DMS 273 (cell line): ENCODE data around the gene CASP8AP2.
A peak's percentile ranks its signal among the peaks of the same experiment; 100 is the strongest.
"Not testable (repeated sequence)": the region's sequence is repeated elsewhere in the genome, so short reads cannot be mapped to it uniquely, and the experiment has no call there.

ENCODE experiments used
- DNase-seq: peaks from one replicate; lab custom pipeline; 2025; ENCODE audit not compliant: unreplicated experiment; lab: John Stamatoyannopoulos, UW

The CASP8AP2 gene

DNA sequence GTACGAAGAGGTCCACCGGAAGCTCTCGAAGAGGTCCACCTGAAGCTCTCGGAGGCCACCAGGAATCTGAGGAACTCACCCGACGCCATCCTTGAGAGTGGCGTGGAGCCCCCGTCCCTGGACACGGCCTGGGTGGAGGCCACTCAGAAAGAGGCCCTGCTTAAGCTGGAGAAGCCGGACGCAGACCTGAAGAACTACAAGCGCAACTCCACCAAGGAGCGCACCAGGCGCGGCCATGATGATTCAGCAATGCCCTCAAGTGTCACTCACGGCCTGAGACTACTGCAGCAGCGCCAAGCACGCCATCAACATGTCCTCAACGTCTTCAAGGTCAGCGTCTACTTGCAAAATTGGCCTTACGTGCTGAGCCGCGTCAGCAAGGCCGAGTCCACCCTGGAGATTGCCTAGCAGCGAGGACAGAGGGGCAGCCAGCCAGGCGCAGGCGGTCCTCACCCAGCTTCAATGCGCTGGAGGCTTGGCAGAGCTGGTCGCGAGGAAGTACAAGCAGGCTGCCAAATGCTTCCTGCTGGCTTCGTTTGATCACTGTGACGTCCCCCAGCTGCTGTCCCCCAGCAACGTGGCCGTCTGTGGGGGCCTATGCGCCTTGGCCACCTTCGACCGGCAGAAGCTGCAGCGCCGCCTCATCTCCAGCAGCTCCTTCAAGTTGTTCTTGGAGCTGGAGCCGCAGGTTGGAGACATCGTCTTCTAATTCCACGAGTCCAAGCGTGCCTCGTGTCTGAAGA lies 56.9 kb downstream of the CASP8AP2 start:
- DNase-seq = no peak

DNA sequence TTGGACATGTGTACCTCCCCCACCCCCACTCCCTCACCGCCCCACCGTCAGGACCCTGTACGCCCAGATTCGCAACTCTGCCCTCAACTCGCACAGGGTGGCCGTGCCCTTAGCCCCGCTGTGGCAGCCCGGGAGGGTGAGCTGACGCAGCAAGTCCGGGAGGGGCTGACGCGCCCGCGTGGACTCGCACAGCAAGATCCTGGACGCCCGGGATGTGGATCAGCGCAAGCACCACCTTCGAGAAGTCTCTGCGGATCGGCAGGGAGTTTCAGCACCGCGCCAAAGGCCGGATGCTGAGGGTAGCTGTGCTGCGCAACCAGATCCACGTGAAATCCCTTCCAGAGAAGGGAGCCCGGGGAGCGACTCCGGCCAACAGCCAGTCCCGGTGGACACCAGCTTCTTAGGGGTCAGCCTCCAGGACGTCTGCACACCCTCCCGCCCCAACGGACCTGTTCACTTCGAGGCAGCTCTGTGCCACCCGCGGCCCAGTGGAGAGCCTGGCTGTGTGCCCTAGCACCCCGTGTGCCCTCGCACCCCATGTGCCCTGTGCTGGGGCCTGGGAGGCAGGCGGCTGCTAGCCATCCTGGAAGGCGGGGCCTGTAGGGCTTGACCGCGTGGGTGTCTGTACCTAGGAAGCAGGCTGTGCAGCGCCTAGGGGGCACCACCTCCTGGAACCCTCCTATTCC lies 57.9 kb downstream of the CASP8AP2 start:
- DNase-seq = no peak

DNA sequence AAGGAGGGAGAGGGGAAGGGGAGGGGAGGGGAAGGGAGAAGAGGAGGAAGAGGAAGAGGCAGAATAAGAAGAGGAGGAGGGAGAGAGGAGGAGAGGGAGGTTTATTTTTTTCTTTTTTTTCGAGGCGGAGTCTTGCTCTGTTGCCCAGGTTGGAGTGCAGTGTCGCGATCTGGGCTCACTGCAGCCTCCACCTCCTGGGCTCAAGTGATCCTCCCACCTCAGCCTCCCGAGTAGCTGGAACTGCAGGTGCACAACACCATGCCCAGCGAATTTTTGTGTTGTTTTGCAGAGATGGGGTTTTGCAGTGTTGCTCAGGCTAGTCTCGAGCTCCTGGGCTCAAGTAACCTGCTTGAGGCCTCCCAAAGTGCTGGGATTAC lies 58.4 kb downstream of the CASP8AP2 start:
- no peak for DNase-seq

DNA sequence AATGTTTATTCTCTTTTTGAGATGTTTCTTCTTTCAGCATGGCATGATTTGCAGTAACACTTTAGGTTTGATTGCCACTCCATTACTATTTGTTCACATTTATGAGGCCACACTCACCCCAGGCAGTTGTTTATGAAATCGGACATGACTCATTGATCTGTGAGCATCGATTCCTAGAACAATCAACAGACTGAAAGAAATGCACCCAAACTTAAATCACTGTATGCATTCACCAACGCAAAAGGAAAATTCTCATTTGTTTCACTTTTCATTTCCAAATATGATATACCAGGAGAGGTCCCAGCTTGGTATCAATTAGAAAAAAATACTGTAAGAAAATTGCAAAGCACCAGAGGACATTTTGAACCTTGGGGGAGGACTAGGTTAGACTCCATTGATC lies 59.2 kb downstream of the CASP8AP2 start:
- DNase-seq = no peak

DNA sequence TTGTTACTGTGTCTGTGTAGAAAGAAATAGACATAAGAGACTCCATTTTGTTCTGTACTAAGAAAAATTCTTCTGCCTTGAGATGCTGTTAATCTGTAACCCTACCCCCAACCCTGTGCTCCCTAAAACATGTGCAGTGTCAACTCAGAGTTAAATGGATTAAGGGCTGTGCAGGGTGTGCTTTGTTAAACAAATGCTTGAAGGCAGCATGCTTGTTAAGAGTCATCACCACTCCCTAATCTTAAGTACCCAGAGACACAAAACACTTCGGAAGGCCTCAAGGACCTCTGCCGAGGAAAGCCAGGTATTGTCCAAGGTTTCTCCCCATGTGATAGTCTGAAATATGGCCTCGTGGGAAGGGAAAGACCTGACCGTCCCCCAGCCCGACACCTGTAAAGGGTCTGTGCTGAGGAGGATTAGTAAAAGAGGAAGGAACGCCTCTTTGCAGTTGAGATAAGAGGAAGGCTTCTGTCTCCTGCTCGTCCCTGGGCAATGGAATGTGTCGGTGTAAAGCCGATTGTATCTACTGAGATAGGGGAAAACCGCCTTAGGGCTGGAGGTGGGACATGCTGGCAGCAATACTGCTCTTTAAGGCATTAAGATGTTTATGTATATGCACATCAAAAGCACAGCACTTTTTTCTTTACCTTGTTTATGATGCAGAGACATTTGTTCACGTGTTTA lies 61.3 kb downstream of the CASP8AP2 start:
- not testable (repeated sequence) for DNase-seq

DNA sequence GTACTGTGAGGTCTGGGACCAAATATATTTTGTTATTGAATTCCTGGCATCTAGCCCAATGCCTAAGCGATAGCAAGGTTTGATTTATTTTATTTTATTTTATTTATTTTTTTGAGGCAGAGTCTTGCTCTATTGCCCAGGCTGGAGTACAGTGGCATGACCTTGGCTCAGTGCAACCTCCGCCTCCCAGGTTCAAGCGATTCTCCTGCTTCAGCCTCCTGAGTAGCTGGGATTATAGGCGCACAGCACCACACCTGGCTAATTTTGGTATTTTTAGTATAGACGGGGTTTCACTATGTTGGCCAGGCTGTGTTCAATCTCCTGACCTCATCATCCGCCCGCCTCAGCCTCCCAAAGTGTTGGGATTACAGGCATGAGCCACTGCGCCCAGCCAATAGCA lies 62.9 kb downstream of the CASP8AP2 start:
- not testable (repeated sequence) for DNase-seq

DNA sequence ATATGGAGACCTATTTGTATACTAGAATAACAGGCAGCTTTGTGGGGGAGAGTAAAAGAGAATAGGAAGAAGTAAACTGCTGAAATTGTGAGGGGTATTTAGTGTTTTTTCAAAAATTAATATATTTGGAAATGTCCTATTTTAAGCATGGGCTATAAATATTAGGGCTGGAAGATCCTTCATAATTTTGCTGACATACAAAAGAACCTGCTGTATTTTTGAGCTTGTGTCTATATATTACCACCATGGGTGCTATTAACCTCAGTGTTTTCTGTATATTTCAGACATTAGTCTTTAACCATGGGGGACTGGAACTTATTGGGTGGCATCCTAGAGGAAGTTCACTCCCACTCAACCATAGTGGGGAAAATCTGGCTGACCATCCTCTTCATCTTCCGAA lies 64.5 kb downstream of the CASP8AP2 start, which contains the start of gene GJA10:
GJA10 (plus strand) TSS at position 301 of the 400 bp plus-strand sequence; CDS start at position 301, 0 bp downstream.
- no peak for DNase-seq

DNA sequence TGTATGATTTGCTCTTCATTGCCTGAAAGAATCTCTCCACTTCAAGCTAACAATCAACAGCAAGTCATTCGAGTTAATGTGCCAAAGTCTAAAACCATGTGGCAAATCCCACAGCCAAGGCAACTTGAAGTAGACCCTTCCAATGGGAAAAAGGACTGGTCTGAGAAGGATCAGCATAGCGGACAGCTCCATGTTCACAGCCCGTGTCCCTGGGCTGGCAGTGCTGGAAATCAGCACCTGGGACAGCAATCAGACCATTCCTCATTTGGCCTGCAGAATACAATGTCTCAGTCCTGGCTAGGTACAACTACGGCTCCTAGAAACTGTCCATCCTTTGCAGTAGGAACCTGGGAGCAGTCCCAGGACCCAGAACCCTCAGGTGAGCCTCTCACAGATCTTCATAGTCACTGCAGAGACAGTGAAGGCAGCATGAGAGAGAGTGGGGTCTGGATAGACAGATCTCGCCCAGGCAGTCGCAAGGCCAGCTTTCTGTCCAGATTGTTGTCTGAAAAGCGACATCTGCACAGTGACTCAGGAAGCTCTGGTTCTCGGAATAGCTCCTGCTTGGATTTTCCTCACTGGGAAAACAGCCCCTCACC lies 65.7 kb downstream of the CASP8AP2 start:
- peak; percentile 45 for DNase-seq

DNA sequence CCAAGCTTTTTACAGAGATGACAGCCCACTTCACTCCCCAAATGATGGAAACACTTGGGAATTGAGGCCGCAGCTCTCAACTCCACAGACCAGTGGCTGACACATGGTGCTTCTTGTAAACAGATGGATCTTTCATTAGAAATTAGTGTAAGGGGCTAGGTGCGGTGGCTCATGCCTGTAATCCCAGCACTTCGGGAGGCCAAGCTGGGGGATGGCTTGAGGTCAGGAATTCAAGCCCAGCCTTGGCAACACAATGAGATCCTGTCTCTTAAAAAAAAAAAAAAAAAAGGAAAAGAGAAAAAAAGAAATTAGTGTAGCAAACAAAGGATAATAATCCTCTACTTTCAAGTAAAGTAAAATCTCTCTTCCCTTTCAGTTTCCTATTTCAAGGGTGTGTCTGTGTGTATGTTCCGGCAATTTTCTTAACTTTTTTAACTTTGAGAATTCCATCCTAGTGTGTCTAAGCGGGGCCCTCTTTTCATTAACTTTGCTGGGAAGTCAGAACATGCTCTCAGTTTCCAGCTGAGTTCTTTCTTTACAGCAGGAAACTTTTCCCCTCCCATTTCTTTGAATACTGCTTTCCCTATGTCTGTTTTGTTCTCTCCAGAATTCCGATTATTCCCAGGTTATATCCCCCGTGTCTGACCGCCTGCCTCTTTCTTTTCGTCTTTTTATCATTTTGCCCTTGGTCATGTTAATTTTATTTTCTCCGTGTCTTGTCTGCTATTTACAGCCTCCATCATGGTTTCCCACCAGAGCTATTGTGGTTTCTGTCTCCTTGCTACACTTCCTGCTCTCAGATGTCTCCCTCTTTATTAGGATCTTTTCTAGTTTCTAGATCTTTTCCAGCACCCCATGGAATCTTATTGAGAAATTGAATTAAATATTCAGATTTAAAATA lies 80.6 kb downstream of the CASP8AP2 start:
- not testable (repeated sequence) for DNase-seq

DNA sequence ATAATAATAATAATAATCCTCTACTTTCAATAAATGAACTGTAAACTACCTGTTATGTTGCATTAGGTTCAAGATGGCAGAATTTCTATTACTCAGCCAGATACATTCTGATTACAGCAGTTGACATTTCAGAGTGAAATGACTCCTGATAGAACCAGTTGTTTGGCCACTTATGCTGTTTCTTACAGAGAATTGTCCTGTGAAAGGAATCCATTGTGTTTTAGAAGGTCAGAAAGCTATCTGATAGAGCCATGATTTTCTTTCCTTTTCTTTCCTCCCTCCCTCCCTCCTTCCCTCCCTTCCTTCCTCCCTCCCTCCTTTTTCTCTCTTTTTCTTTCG lies 81.2 kb downstream of the CASP8AP2 start:
- no peak for DNase-seq

DNA sequence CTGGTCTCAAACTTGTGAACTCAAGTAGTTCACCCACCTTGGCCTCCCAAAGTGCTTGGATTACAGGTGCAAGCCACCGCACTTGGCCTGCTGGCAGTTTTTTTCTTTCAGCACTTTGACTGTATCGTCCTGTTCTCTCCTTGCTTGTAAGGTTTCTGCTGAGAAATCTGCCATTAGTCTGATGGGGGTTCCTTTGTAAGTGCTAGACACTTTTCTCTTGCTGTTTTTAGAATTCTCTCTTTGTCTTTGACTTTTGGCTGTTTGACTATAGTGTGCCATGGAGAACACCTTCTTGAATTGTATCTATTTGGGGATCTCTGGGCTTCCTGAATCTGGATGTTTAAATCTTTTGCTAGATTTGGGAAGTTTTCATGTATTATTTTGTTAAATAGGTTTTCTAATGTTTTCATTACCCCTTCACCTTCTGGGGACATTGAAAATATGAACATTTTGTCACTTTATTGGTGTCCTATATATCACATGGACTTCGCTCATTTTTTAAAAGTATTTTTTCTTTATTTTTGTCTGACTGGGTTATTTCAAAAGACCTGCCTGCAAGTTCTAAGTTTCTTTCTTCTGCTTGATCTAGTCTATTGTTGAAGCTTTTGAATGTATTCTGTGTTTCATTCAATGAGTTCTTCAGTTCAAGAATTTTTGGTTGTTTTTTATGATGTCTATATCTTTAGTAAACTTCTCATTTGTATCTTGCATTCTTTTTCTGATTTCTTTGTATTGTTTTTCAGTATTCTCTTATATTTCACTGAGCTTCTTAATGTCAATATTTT lies 86.6 kb downstream of the CASP8AP2 start:
- DNase-seq = no peak

DNA sequence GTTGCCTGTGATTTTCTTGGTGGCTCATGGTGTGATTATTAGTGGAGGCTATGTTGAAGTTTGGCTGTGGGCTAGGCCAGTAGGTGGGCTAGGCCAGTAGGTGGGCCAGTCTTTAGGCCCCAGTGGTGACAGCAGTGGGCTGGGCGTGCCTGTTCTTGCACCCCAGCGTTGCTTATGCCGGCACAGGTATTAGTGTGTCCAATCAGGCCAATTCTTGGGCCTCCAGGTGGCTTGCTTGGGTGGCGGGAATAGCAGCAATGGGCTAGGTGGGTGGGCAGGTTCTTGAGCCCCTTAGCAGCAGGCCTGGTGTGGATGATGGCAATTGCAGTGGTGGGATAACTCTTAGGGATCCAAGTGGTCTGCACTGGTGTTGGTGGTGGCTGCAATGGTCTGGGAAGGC lies 87.5 kb downstream of the CASP8AP2 start:
- DNase-seq = no peak

DNA sequence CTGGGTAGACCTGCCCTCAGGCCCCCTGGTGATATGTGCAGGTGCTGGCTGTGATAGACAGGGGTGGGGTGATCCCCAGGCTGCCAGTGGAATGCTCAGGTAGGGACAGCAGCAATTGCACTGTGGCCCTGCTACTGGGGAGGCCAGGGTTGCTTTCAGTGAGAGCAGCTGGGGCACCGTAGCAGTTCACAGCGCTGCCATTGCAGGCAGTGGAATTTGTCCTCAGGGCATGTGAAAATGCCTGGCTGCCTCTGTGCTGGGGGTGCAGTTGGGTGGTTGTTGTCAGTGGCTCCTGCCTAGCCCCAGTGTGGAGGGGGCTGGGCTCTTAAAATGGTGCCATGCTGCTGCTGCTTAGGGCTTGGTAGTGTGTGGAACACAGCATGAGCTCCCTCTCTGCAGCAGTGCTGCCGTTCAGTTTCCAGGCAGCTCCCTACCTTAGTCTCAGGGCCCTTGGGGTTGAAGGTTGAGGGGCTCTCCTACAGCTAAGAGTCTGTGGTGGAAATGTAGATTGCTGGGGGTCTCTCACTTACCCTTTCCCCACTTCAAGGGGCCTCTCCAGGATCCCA lies 88.2 kb downstream of the CASP8AP2 start:
- no peak for DNase-seq
